HG03139 (cell line): ENCODE results near the gene TPK1.

Source experiments
- ATAC-seq: cut with Tn5 transposase; IDR thresholded peaks from one replicate; pipeline ENCODE4 v1.9.1; 2021; ENCODE audit not compliant: unreplicated experiment

Gene TPK1

GRCh38 chr7:144835652-144836544 lies at the start of gene TPK1:
Gene TPK1, minus strand, starts transcription at chr7:144836053. Its CDS starts 451 bp downstream, at chr7:144835602.
- peak; percentile 85 for ATAC-seq

GRCh38 chr7:144885478-144885877 lies 49.6 kb upstream of the TPK1 start:
- ATAC-seq = no peak

GRCh38 chr7:144884896-144885295 lies 49.0 kb upstream of the TPK1 start:
- no peak for ATAC-seq

- no peak for ATAC-seq
These were observed 37.5 kb upstream of the TPK1 start for GRCh38 chr7:144873316-144873845.

GRCh38 chr7:144869082-144869481 lies 33.2 kb upstream of the TPK1 start:
- no peak for ATAC-seq

GRCh38 chr7:144866189-144866588 lies 30.3 kb upstream of the TPK1 start:
- peak; percentile 64 for ATAC-seq

- no peak for ATAC-seq
These were observed 27.4 kb upstream of the TPK1 start for GRCh38 chr7:144863320-144863647.

- ATAC-seq = no peak
These were observed 26.9 kb upstream of the TPK1 start for GRCh38 chr7:144862612-144863319.

- ATAC-seq = no peak
These were observed 23.9 kb upstream of the TPK1 start for GRCh38 chr7:144859739-144860138.

- no peak for ATAC-seq
These were observed 21.6 kb upstream of the TPK1 start for GRCh38 chr7:144857463-144857862.

- ATAC-seq = no peak
These were observed 19.1 kb upstream of the TPK1 start for GRCh38 chr7:144854839-144855424.

- no peak for ATAC-seq
These were observed 17.7 kb upstream of the TPK1 start for GRCh38 chr7:144853542-144853941.

- ATAC-seq = no peak
These were observed 12.2 kb upstream of the TPK1 start for GRCh38 chr7:144848078-144848477.

GRCh38 chr7:144842377-144842851 lies 6.6 kb upstream of the TPK1 start:
- ATAC-seq = peak; percentile 92

- no peak for ATAC-seq
These were observed 641 bp upstream of the TPK1 start for GRCh38 chr7:144836545-144836842.

- peak; percentile 26 for ATAC-seq
These were observed 670 bp downstream of the TPK1 start for GRCh38 chr7:144835155-144835611.

GRCh38 chr7:144834641-144835144 lies 1.2 kb downstream of the TPK1 start:
- ATAC-seq = peak; percentile 25

- no peak for ATAC-seq
These were observed 5.0 kb downstream of the TPK1 start for GRCh38 chr7:144830811-144831210.

GRCh38 chr7:144830024-144830785 lies 5.6 kb downstream of the TPK1 start:
- no peak for ATAC-seq

GRCh38 chr7:144827621-144828020 lies 8.2 kb downstream of the TPK1 start:
- ATAC-seq = no peak

GRCh38 chr7:144826208-144826607 lies 9.6 kb downstream of the TPK1 start:
- ATAC-seq = no peak
